HCT116 (cell line): ENCODE measurements around the gene SPG11. TPM values are rescaled to one million over a fixed set of nuclear protein-coding genes. Genes with fewer than 3 reads are reported as not detected.

ENCODE experiments used
- ATAC-seq: fragments of 200-7000 bp; cut with Tn5 transposase; 2 replicates; pipeline ENCODE4 v1.9.1; 2020; ENCODE audit warnings: mild to moderate bottlenecking, moderate library complexity
- BruUV-seq: library from RNA; stranded (reverse); fragments of 400-500 nt; replicated peaks from 2 replicates; lab custom pipeline; 2021; lab: Mats Ljungman, UMichigan
- CTCF ChIA-PET: fragments of 300-600 bp; sonication (Branson Sonifier 250); formaldehyde crosslinking; loops from one replicate; lab custom pipeline; 2021; ENCODE audit warnings: antibody characterized with exemption; lab: Charles Lee
- POLR2A ChIA-PET: fragments of 300-600, 350-600 bp; sonication (Branson Sonifier 250); formaldehyde crosslinking; loops from one replicate; lab custom pipeline; 2021; ENCODE audit warnings: antibody characterized with exemption; lab: Charles Lee
- RAD21 ChIA-PET, 2 experiments: fragments of 300-600 bp; sonication (Branson Sonifier 250); formaldehyde crosslinking; loops; one replicate each; lab custom pipeline; 2023; ENCODE audit warnings: low total read pairs in 2 of 2; ENCODE audit not compliant: uncharacterized antibody in 2 of 2, unreplicated experiment in 2 of 2, low non-redundant PET in 1 of 2; lab: Charles Lee
- DNase-seq: peaks from one replicate; pipeline ENCODE4 v3.0.0-alpha.2; 2010; ENCODE audit warnings: low read depth, low spot score
- H2AFZ ChIP-seq: fragments of 200-600 bp; shearing (Covaris generic), sonication (generic); 2 replicates; pipeline ENCODE4 v1.6.1; 2017; ENCODE audit warnings: low read depth, mixed run types, mixed read lengths, antibody characterized with exemption, low read length; ENCODE audit not compliant: poor library complexity, severe bottlenecking
- H3K27ac ChIP-seq: 2 replicates; pipeline ENCODE4 v1.5.1; 2012; ENCODE audit warnings: low read depth, low read length
- H3K27me3 ChIP-seq: fragments of 200-600 bp; sonication (generic); 2 replicates; pipeline ENCODE4 v1.6.1; 2016; ENCODE audit warnings: mixed run types, low read length, mixed read lengths; ENCODE audit not compliant: insufficient read depth
- H3K36me3 ChIP-seq, 2 experiments: fragments of 200-500 bp in 1 of 2; fragments of 200-600 bp in 1 of 2; sonication (Bioruptor generic) in 1 of 2; sonication (generic) in 1 of 2; 2 replicates each; pipeline versions ENCODE4 v1.5.1 to v1.6.1; 2014 to 2016; ENCODE audit warnings: low read length in 2 of 2, inconsistent platforms in 1 of 2, mixed read lengths in 1 of 2, mixed run types in 1 of 2; ENCODE audit not compliant: insufficient read depth in 2 of 2, control insufficient read depth in 1 of 2
- H3K4me1 ChIP-seq, 2 experiments: fragments of 200-600 bp in 1 of 2; sonication (generic) in 1 of 2; 2 replicates each; pipeline versions ENCODE4 v1.5.1 to v1.6.1; 2012 to 2017; ENCODE audit warnings: low read length in 2 of 2, inconsistent platforms in 1 of 2, mild to moderate bottlenecking in 1 of 2, mixed read lengths in 1 of 2, mixed run types in 1 of 2, moderate library complexity in 1 of 2; ENCODE audit not compliant: insufficient read depth in 2 of 2, control insufficient read depth in 1 of 2
- H3K4me2 ChIP-seq: fragments of 200-600 bp; sonication (generic); 2 replicates; pipeline ENCODE4 v1.6.1; 2017; ENCODE audit warnings: mixed run types, low read length, mixed read lengths
- H3K4me3 ChIP-seq, 2 experiments: fragments of 200-600 bp in 1 of 2; sonication (generic) in 1 of 2; replicated peaks in 1 of 2; 2 replicates each; pipeline ENCODE4 v1.5.1; 2011 to 2016; ENCODE audit warnings: low read length in 2 of 2, control low read depth in 1 of 2, low read depth in 1 of 2, mild to moderate bottlenecking in 1 of 2, mixed read lengths in 1 of 2, mixed run types in 1 of 2
- H3K79me2 ChIP-seq: fragments of 200-600 bp; sonication (generic); 2 replicates; pipeline ENCODE4 v1.6.1; 2017; ENCODE audit warnings: mild to moderate bottlenecking, mixed run types, low read length, moderate library complexity, mixed read lengths; ENCODE audit not compliant: insufficient read depth
- H3K9ac ChIP-seq: fragments of 200-600 bp; sonication (generic); 2 replicates; pipeline ENCODE4 v1.6.1; 2016; ENCODE audit warnings: low read length, mixed read lengths
- H3K9me2 ChIP-seq: fragments of 200-600 bp; sonication (generic), shearing (Covaris generic); 2 replicates; pipeline ENCODE4 v1.6.1; 2017; ENCODE audit warnings: mixed run types, mild to moderate bottlenecking, moderate library complexity; ENCODE audit not compliant: insufficient read depth
- H3K9me3 ChIP-seq, 2 experiments: fragments of 200-500 bp in 1 of 2; fragments of 200-600 bp in 1 of 2; sonication (Bioruptor generic) in 1 of 2; sonication (generic) in 1 of 2; 2 replicates each; pipeline ENCODE4 v1.6.1; 2014 to 2017; ENCODE audit warnings: low read length in 2 of 2, mixed read lengths in 2 of 2, inconsistent platforms in 1 of 2, low read depth in 1 of 2, mild to moderate bottlenecking in 1 of 2, mixed run types in 1 of 2, moderate library complexity in 1 of 2; ENCODE audit not compliant: control insufficient read depth in 1 of 2, insufficient read depth in 1 of 2
- H4K20me1 ChIP-seq: fragments of 200-600 bp; sonication (generic), shearing (Covaris generic); 2 replicates; pipeline ENCODE4 v1.6.1; 2017; ENCODE audit warnings: mixed run types, mild to moderate bottlenecking, moderate library complexity; ENCODE audit not compliant: insufficient read depth
- CBX3 ChIP-seq: IDR thresholded peaks from 2 replicates; pipeline ENCODE4 v1.6.1; 2012; ENCODE audit warnings: low read depth
- CTCF ChIP-seq, 3 experiments: fragments of 200-600 bp in 1 of 3; sonication (generic) in 1 of 3; IDR thresholded peaks in 2 of 3; conservative IDR thresholded peaks in 1 of 3; 2 replicates each; pipeline ENCODE4 v1.5.1; 2012 to 2017; ENCODE audit warnings: low read depth in 2 of 3, low read length in 2 of 3, antibody characterized with exemption in 1 of 3, borderline replicate concordance in 1 of 3, control low read depth in 1 of 3, mild to moderate bottlenecking in 1 of 3, mixed read lengths in 1 of 3, mixed run types in 1 of 3, moderate library complexity in 1 of 3; ENCODE audit not compliant: insufficient read depth in 1 of 3
- EGR1 ChIP-seq: IDR thresholded peaks from 2 replicates; pipeline ENCODE4 v1.6.1; 2012; ENCODE audit warnings: low read depth
- FOSL1 ChIP-seq: IDR thresholded peaks from 2 replicates; pipeline ENCODE4 v1.6.1; 2012; ENCODE audit warnings: low read depth
- SP1 ChIP-seq: IDR thresholded peaks from 2 replicates; pipeline ENCODE4 v1.6.1; 2012; ENCODE audit warnings: low read depth
- SRF ChIP-seq: IDR thresholded peaks from 2 replicates; pipeline ENCODE4 v1.6.1; 2012; ENCODE audit warnings: low read depth
- TCF7L2 ChIP-seq: IDR thresholded peaks from 2 replicates; pipeline ENCODE4 v1.7.0; 2011; ENCODE audit warnings: borderline replicate concordance, inconsistent platforms; ENCODE audit not compliant: insufficient read depth, insufficient read length; ENCODE audit errors: extremely low read depth
- ZBTB33 ChIP-seq: IDR thresholded peaks from 2 replicates; pipeline ENCODE4 v1.6.1; 2011; ENCODE audit warnings: mild to moderate bottlenecking, low read length, moderate library complexity; ENCODE audit not compliant: insufficient replicate concordance; ENCODE audit errors: extremely low read depth
- ZFX ChIP-seq: fragments of 450-650 bp; IDR thresholded peaks from 2 replicates; pipeline ENCODE4 v1.6.1; 2017
- ZNF274 ChIP-seq: fragments of 200-500 bp; sonication (Bioruptor generic); IDR thresholded peaks from 2 replicates; pipeline ENCODE4 v1.6.1; 2014; ENCODE audit warnings: mild to moderate bottlenecking, low read depth, low read length, inconsistent platforms
- intact Hi-C: fragments of 100-400 bp; cut with micrococcal nuclease; formaldehyde crosslinking; loops from 2 replicates; pipeline ENCODE4 v1.10.0; 2022
- total RNA-seq: library from RNA; stranded (reverse); gene quantifications from one replicate; pipeline ENCODE4 v1.2.1, GENCODE V29; 2021; ENCODE audit not compliant: unreplicated experiment

The SPG11 gene
- total RNA-seq, 1 experiment from 2014 or later, result 34.8 TPM

- H3K27ac ChIP-seq, result no peak overlapping the region
- DNase-seq, result no peak
- H3K9me3 ChIP-seq, result no peaks in the 10 kb centered on the region
- POLR2A ChIA-PET, result interaction anchor here (1.2 kb wide), 1 partner anchor 10 kb away, joined by 3 read pairs; the partner anchor contains the start of gene EIF3J
- RAD21 ChIA-PET, result no interaction called here
- H3K9me2 ChIP-seq, result no peaks in the 10 kb centered on the region
- no peaks in the 10 kb centered on the region for H3K79me2 ChIP-seq
- H2AFZ ChIP-seq, result no peak overlapping the region
- no peak overlapping the region for H3K9ac ChIP-seq
- H3K27me3 ChIP-seq, result no peaks in the 10 kb centered on the region
- CTCF ChIA-PET, result no interaction called here
- H3K4me1 ChIP-seq, result no peaks in the 10 kb centered on the region
- TF ChIP-seq EGR1 (no peak), SP1 (no peak), ZNF274 (no peak), ZFX (no peak), CTCF (IDR thresholded peaks at IDR 0.05 in 2 of 3, conservative IDR thresholded peaks at IDR 0.05 in 1 of 3; ENCODE audit: borderline replicate concordance in 1 of 3, insufficient read depth in 1 of 3, low read depth in 2 of 3, low read length in 2 of 3) (no peak)
- no peak for ATAC-seq
- BruUV-seq, result no TSS peak
- H3K4me3 ChIP-seq, result no peak overlapping the region
- no peak overlapping the region for H3K4me2 ChIP-seq
- peaks cover 7 to 16% of the 10 kb centered on the region in 2 experiments; a peak in 2 of 4 replicates for H3K36me3 ChIP-seq
- intact Hi-C loops, result no loop called here
- no peaks in the 10 kb centered on the region for H4K20me1 ChIP-seq
Measured at GRCh38 chr15:44527241-44527640, 136.2 kb downstream of the SPG11 start.

GRCh38 chr15:44525018-44525417 lies 138.4 kb downstream of the SPG11 start:
- no peak for DNase-seq
- TF ChIP-seq FOSL1 (no peak), ZBTB33 (no peak), ZNF274 (no peak), CTCF (IDR thresholded peaks at IDR 0.05 in 2 of 3, conservative IDR thresholded peaks at IDR 0.05 in 1 of 3; ENCODE audit: borderline replicate concordance in 1 of 3, insufficient read depth in 1 of 3, low read depth in 2 of 3, low read length in 2 of 3) (no peak), CBX3 (no peak), SRF (no peak), TCF7L2 (no peak)
- Histone ChIP-seq H3K4me1 (no peaks in the 10 kb centered on the region), H3K9me3 (no peaks in the 10 kb centered on the region), H2AFZ (no peak overlapping the region), H3K4me3 (no peak overlapping the region), H3K27ac (no peak overlapping the region), H4K20me1 (no peaks in the 10 kb centered on the region), H3K79me2 (no peaks in the 10 kb centered on the region), H3K36me3 (peaks cover 10 to 16% of the 10 kb centered on the region in 2 experiments; a peak in 2 of 4 replicates), H3K27me3 (no peaks in the 10 kb centered on the region), H3K9me2 (no peaks in the 10 kb centered on the region), H3K4me2 (no peak overlapping the region), H3K9ac (no peak overlapping the region)
- ATAC-seq, result no peak
- BruUV-seq, result TSS peak; percentile 6
- intact Hi-C loops, result no loop called here
- POLR2A ChIA-PET, result no interaction called here
- RAD21 ChIA-PET, result no interaction called here
- CTCF ChIA-PET, result no interaction called here
